ENCODE data around the gene OAS1. TPM values are rescaled to one million over a fixed set of nuclear protein-coding genes. Genes with fewer than 3 reads are reported as not detected.

Gene OAS1
- total and polyA plus RNA-seq, 2 donors (not counting 3 experiments of a cell fraction or from before 2014, with no cell fraction given): 5.7 to 6.4 TPM

DNA sequence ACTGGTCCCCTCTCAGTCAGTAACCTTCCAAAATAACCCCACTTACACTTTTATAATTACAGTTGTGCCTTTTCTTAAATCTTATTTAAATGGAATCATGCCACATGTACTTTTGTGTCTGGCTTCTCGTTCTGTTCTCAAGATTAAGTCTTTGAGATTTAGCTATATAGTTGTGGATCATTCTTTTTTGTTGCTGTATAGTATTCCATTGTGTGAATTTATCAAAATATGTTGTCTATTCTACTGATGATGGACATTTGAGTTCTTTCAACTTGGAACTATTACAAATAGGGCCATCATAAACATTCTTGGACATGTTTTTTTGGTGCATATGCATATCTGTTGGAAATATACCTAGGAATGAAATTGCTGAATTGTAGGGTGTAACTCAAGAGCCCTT is 40.6 kb downstream of the OAS1 start:
- Histone ChIP-seq H3K9me1 (replicated peaks; ENCODE audit: control insufficient read depth, extremely low read depth, insufficient read depth, low read length) (no peaks in the 10 kb centered on the region), H3K4me3 (replicated peaks in 1 of 3; ENCODE audit: insufficient read depth in 1 of 3, low read depth in 1 of 3, low read length in 3 of 3) (no peak overlapping the region), H3K9me3 (replicated peaks; ENCODE audit: control insufficient read depth, insufficient read depth, low read length) (no peaks in the 10 kb centered on the region), H4K20me1 (replicated peaks; ENCODE audit: control insufficient read depth, extremely low read depth, insufficient read depth, low read length) (no peaks in the 10 kb centered on the region), H3K4me1 (ENCODE audit: control insufficient read depth, extremely low read depth, insufficient read depth, low read length) (no peaks in the 10 kb centered on the region), H3K9ac (replicated peaks; ENCODE audit: extremely low read depth, insufficient read depth, low read length) (no peak overlapping the region), H3K36me3 (ENCODE audit: control insufficient read depth in 2 of 2, extremely low read depth in 1 of 2, insufficient read depth in 2 of 2, low read length in 2 of 2) (no peaks in the 10 kb centered on the region), H3K4me2 (ENCODE audit: insufficient read depth, low read length) (no peak overlapping the region), H2AFZ (ENCODE audit: low read depth, low read length) (no peak overlapping the region), H3K79me2 (ENCODE audit: control insufficient read depth, insufficient read depth, low read length) (no peaks in the 10 kb centered on the region), H3K27ac (ENCODE audit: insufficient read depth, low read depth, low read length) (no peak overlapping the region), H3K27me3 (ENCODE audit: control insufficient read depth in 2 of 2, insufficient read depth in 2 of 2, low read length in 2 of 2) (no peaks in the 10 kb centered on the region)
- FAIRE-seq (no peak), DNase-seq (ENCODE audit: low read depth, low spot score) (no peak)
- BruUV-seq (replicated peaks): no TSS peak
- POLR2A ChIA-PET: no interaction called here
- TF ChIP-seq POLR2A (IDR thresholded peaks at IDR 0.05; ENCODE audit: low read depth, low read length) (no peak), MYC (IDR thresholded peaks at IDR 0.05; ENCODE audit: low read depth, low read length) (no peak), FOS (IDR thresholded peaks at IDR 0.05; ENCODE audit: borderline replicate concordance, insufficient read depth, low read length) (no peak), EZH2 (IDR thresholded peaks at IDR 0.05; ENCODE audit: borderline replicate concordance, low read depth, low read length, severe bottlenecking) (no peak), GATA2 (IDR thresholded peaks at IDR 0.05; ENCODE audit: insufficient read depth, insufficient read length, low read depth, low read length) (no peak), JUN (IDR thresholded peaks at IDR 0.05; ENCODE audit: borderline replicate concordance, insufficient read depth, insufficient read length, low read depth) (no peak), POLR2AphosphoS5 (IDR thresholded peaks at IDR 0.05; ENCODE audit: insufficient read depth, low read depth, low read length) (no peak)
- TF ChIP-seq, protein P1, sequence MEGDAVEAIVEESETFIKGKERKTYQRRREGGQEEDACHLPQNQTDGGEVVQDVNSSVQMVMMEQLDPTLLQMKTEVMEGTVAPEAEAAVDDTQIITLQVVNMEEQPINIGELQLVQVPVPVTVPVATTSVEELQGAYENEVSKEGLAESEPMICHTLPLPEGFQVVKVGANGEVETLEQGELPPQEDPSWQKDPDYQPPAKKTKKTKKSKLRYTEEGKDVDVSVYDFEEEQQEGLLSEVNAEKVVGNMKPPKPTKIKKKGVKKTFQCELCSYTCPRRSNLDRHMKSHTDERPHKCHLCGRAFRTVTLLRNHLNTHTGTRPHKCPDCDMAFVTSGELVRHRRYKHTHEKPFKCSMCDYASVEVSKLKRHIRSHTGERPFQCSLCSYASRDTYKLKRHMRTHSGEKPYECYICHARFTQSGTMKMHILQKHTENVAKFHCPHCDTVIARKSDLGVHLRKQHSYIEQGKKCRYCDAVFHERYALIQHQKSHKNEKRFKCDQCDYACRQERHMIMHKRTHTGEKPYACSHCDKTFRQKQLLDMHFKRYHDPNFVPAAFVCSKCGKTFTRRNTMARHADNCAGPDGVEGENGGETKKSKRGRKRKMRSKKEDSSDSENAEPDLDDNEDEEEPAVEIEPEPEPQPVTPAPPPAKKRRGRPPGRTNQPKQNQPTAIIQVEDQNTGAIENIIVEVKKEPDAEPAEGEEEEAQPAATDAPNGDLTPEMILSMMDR (IDR thresholded peaks at IDR 0.05; ENCODE audit: extremely low read depth in 1 of 2, insufficient read depth in 1 of 2, low read depth in 1 of 2, low read length in 2 of 2): no peak
- TF ChIP-seq, protein P2, sequence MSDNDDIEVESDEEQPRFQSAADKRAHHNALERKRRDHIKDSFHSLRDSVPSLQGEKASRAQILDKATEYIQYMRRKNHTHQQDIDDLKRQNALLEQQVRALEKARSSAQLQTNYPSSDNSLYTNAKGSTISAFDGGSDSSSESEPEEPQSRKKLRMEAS (IDR thresholded peaks at IDR 0.05; ENCODE audit: insufficient read depth, insufficient read length): no peak
- dilution Hi-C loops (cut with MboI; ENCODE audit: extremely low pct_ligation_motif_present, low sequenced_read_pairs) (no loop called here), intact Hi-C loops (cut with micrococcal nuclease) (no loop called here)
- CTCF ChIA-PET: no interaction called here

Measured in endothelial cell of umbilical vein (primary cell).